OCI-LY3 (cell line): ENCODE data around the gene KIAA1328.

Experiments used
- CTCF ChIP-seq: fragments of 200-600, 300-600 bp; sonication (generic); IDR thresholded peaks from 2 replicates; pipeline ENCODE4 v1.5.1; 2014; ENCODE audit warnings: antibody characterized with exemption, low read length, low read depth
- EZH2phosphoT487 ChIP-seq: fragments of 200-600 bp; shearing (Covaris generic); IDR thresholded peaks from 2 replicates; pipeline ENCODE4 v1.6.1; 2018; ENCODE audit warnings: antibody characterized with exemption, mixed run types, low read depth

- no peak for TF ChIP-seq CTCF
- no peak for TF ChIP-seq EZH2phosphoT487
These were observed 393.5 kb downstream of the KIAA1328 start for GRCh38 chr18:37222354-37222998.
